Astrocyte (in vitro differentiated cells and primary cell): ENCODE results near the gene PPP2R3B. TPM values are rescaled to one million over a fixed set of nuclear protein-coding genes. Genes with fewer than 3 reads are reported as not detected.

ENCODE experiments used
- DNase-seq: peaks from one replicate; pipeline ENCODE4 v3.0.0-alpha.2; 2010; ENCODE audit warnings: low read depth
- FAIRE-seq: peaks from 2 replicates; lab custom pipeline; 2011; peaks lifted over from hg19 to GRCh38; lab: Jason Lieb, UNC
- H2AFZ ChIP-seq: 2 replicates; pipeline ENCODE4 v1.6.0; 2012; ENCODE audit warnings: low read depth, low read length, inconsistent platforms
- H3K27ac ChIP-seq: 2 replicates; pipeline ENCODE4 v1.5.1; 2011; ENCODE audit warnings: low read depth, low read length, inconsistent platforms
- H3K27me3 ChIP-seq: 2 replicates; pipeline ENCODE4 v1.6.0; 2011; ENCODE audit warnings: low read length, inconsistent platforms; ENCODE audit not compliant: insufficient read depth
- H3K36me3 ChIP-seq: 2 replicates; pipeline ENCODE4 v1.5.1; 2011; ENCODE audit warnings: low read length, inconsistent platforms; ENCODE audit not compliant: insufficient read depth
- H3K4me1 ChIP-seq: 2 replicates; pipeline ENCODE4 v1.5.1; 2011; ENCODE audit warnings: low read length, inconsistent platforms; ENCODE audit not compliant: insufficient read depth
- H3K4me2 ChIP-seq: 2 replicates; pipeline ENCODE4 v1.6.0; 2012; ENCODE audit warnings: low read length, inconsistent platforms
- H3K4me3 ChIP-seq: 2 replicates; pipeline ENCODE4 v1.5.1; 2011; ENCODE audit warnings: low read depth, mild to moderate bottlenecking, low read length, inconsistent platforms; ENCODE audit not compliant: insufficient read depth
- H3K79me2 ChIP-seq: 2 replicates; pipeline ENCODE4 v1.6.0; 2012; ENCODE audit warnings: mild to moderate bottlenecking, low read length, inconsistent platforms; ENCODE audit not compliant: insufficient read depth
- H3K9ac ChIP-seq: 2 replicates; pipeline ENCODE4 v1.6.0; 2012; ENCODE audit warnings: mild to moderate bottlenecking, low read length, inconsistent platforms
- H3K9me3 ChIP-seq: 2 replicates; pipeline ENCODE4 v1.5.1; 2012; ENCODE audit warnings: low read depth, mild to moderate bottlenecking, low read length, inconsistent platforms; ENCODE audit not compliant: insufficient read depth
- H4K20me1 ChIP-seq: 2 replicates; pipeline ENCODE4 v1.6.0; 2012; ENCODE audit warnings: low read length, inconsistent platforms; ENCODE audit not compliant: insufficient read depth
- H3K27ac Mint-ChIP-seq: one replicate; pipeline ENCODE4 v1.8.0; 2021; ENCODE audit warnings: mild to moderate bottlenecking, mixed read lengths; ENCODE audit not compliant: unreplicated experiment
- H3K27me3 Mint-ChIP-seq: one replicate; pipeline ENCODE4 v1.8.0; 2021; ENCODE audit warnings: low read depth, mixed read lengths; ENCODE audit not compliant: unreplicated experiment
- H3K36me3 Mint-ChIP-seq: one replicate; pipeline ENCODE4 v1.8.0; 2021; ENCODE audit warnings: low read depth, mixed read lengths; ENCODE audit not compliant: unreplicated experiment
- H3K4me1 Mint-ChIP-seq: one replicate; pipeline ENCODE4 v1.8.0; 2021; ENCODE audit warnings: low read depth, mixed read lengths; ENCODE audit not compliant: unreplicated experiment
- H3K4me3 Mint-ChIP-seq: one replicate; pipeline ENCODE4 v1.8.0; 2021; ENCODE audit warnings: mild to moderate bottlenecking, moderate library complexity, mixed read lengths; ENCODE audit not compliant: unreplicated experiment
- H3K9me3 Mint-ChIP-seq: one replicate; pipeline ENCODE4 v1.8.0; 2021; ENCODE audit warnings: mild to moderate bottlenecking, mixed read lengths; ENCODE audit not compliant: unreplicated experiment
- CTCF ChIP-seq: IDR thresholded peaks from 2 replicates; pipeline ENCODE4 v1.5.1; 2011; ENCODE audit warnings: low read depth, mild to moderate bottlenecking, inconsistent platforms, low read length, moderate library complexity; ENCODE audit not compliant: insufficient read depth
- EZH2 ChIP-seq: IDR thresholded peaks from 2 replicates; pipeline ENCODE4 v1.6.1; 2012; ENCODE audit warnings: mild to moderate bottlenecking, low read length, inconsistent platforms; ENCODE audit not compliant: insufficient read depth
- total RNA-seq: library from RNA; stranded (reverse); gene quantifications from 2 replicates; pipeline ENCODE4 v1.2.1, GENCODE V29; 2021

Gene PPP2R3B
- total RNA-seq, 1 donor from 2014 or later = 44.7 TPM

GRCh38 chrX:375181-376036 is 11.3 kb downstream of the PPP2R3B start:
- peaks cover 17% of the 10 kb centered on the region for H3K79me2 ChIP-seq
- Mint-ChIP-seq H3K9me3 (no peaks in the 10 kb centered on the region), H3K4me3 (peak overlapping the region; percentile 78), H3K27me3 (no peaks in the 10 kb centered on the region), H3K27ac (no peak overlapping the region), H3K4me1 (peaks cover 10% of the 10 kb centered on the region), H3K36me3 (no peaks in the 10 kb centered on the region)
- H3K4me1 ChIP-seq = peaks cover 13% of the 10 kb centered on the region
- TF ChIP-seq EZH2 = no peak
- TF ChIP-seq CTCF = no peak
- H3K27me3 ChIP-seq = peaks cover 10% of the 10 kb centered on the region
- H3K9me3 ChIP-seq = no peaks in the 10 kb centered on the region
- DNase-seq (no peak), FAIRE-seq (no peak)
- H3K9ac ChIP-seq = no peak overlapping the region
- no peaks in the 10 kb centered on the region for H3K36me3 ChIP-seq
- H3K4me2 ChIP-seq = peak overlapping the region; percentile 88
- H3K27ac ChIP-seq = no peak overlapping the region
- H3K4me3 ChIP-seq = no peak overlapping the region
- no peak overlapping the region for H2AFZ ChIP-seq
- peaks cover 34% of the 10 kb centered on the region for H4K20me1 ChIP-seq

DNA sequence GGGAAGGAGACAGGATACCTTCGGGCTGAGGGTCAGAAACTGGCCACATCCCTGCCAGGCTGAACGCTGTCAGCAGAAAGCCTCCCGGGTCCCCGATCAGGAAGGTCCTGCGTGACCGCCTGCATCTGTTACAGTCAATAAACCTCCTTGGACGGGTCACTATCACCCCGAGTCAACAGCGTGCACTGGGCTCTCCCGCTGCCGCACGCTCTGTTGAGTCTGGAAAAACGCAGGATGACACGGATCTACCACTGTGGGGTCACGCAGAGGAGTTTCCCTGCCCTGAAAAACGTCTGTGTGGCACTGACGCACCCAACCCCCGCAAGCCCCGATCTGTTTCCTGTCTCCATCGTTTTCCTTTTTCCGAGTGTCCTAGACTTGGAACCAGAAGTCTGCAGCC is 12.1 kb downstream of the PPP2R3B start:
- peaks cover 13% of the 10 kb centered on the region for H3K4me1 ChIP-seq
- H3K27me3 ChIP-seq = peaks cover 10% of the 10 kb centered on the region
- Mint-ChIP-seq H3K27ac (no peak overlapping the region), H3K4me1 (peaks cover 10% of the 10 kb centered on the region), H3K9me3 (no peaks in the 10 kb centered on the region), H3K27me3 (no peaks in the 10 kb centered on the region), H3K4me3 (peak overlapping the region; percentile 78), H3K36me3 (no peaks in the 10 kb centered on the region)
- no peaks in the 10 kb centered on the region for H3K36me3 ChIP-seq
- FAIRE-seq (no peak), DNase-seq (no peak)
- peak overlapping the region; percentile 38 for H3K9ac ChIP-seq
- peaks cover 19% of the 10 kb centered on the region for H3K79me2 ChIP-seq
- TF ChIP-seq CTCF (no peak), EZH2 (no peak)
- H3K4me3 ChIP-seq = peak overlapping the region; percentile 52
- peak overlapping the region; percentile 88 for H3K4me2 ChIP-seq
- peak overlapping the region; percentile 69 for H2AFZ ChIP-seq
- H3K9me3 ChIP-seq = no peaks in the 10 kb centered on the region
- no peak overlapping the region for H3K27ac ChIP-seq
- H4K20me1 ChIP-seq = peaks cover 35% of the 10 kb centered on the region
